IPS-15b (cell line): ENCODE results near the gene HEXD.

Experiments
- H3K27me3 ChIP-seq: one replicate; pipeline ENCODE4 v1.6.1; 2013; ENCODE audit warnings: low read length; ENCODE audit not compliant: control insufficient read depth, insufficient read depth
- H3K36me3 ChIP-seq: one replicate; pipeline ENCODE4 v1.6.1; 2013; ENCODE audit warnings: low read length; ENCODE audit not compliant: control insufficient read depth, insufficient read depth
- H3K4me1 ChIP-seq: one replicate; pipeline ENCODE4 v1.6.1; 2013; ENCODE audit warnings: mild to moderate bottlenecking, low read length; ENCODE audit not compliant: control insufficient read depth, insufficient read depth
- H3K4me3 ChIP-seq: one replicate; pipeline ENCODE4 v1.5.1; 2013; ENCODE audit warnings: low read depth, low read length
- H3K9ac ChIP-seq: one replicate; pipeline ENCODE4 v1.6.1; 2013; ENCODE audit warnings: low read depth, mild to moderate bottlenecking, low read length
- H3K9me3 ChIP-seq: one replicate; pipeline ENCODE4 v1.6.1; 2013; ENCODE audit warnings: mild to moderate bottlenecking, low read length; ENCODE audit not compliant: control insufficient read depth, insufficient read depth

Gene HEXD

GRCh38 chr17:82385559-82386254 lies 32.4 kb upstream of the HEXD start:
- peaks cover 6% of the 10 kb centered on the region for H3K36me3 ChIP-seq
- H3K9me3 ChIP-seq, result no peaks in the 10 kb centered on the region
- H3K9ac ChIP-seq, result no peak overlapping the region
- no peaks in the 10 kb centered on the region for H3K27me3 ChIP-seq
- H3K4me3 ChIP-seq, result no peak overlapping the region
- no peaks in the 10 kb centered on the region for H3K4me1 ChIP-seq

- Histone ChIP-seq H3K4me3 (no peak overlapping the region), H3K4me1 (no peaks in the 10 kb centered on the region), H3K36me3 (peaks cover 6% of the 10 kb centered on the region), H3K27me3 (no peaks in the 10 kb centered on the region), H3K9ac (no peak overlapping the region), H3K9me3 (no peaks in the 10 kb centered on the region)
These were observed 31.8 kb upstream of the HEXD start for GRCh38 chr17:82386255-82386831.

- no peak overlapping the region for H3K4me3 ChIP-seq
- no peaks in the 10 kb centered on the region for H3K27me3 ChIP-seq
- peaks cover 8% of the 10 kb centered on the region for H3K36me3 ChIP-seq
- no peak overlapping the region for H3K9ac ChIP-seq
- H3K9me3 ChIP-seq, result no peaks in the 10 kb centered on the region
- H3K4me1 ChIP-seq, result no peaks in the 10 kb centered on the region
These were observed 31.1 kb upstream of the HEXD start for GRCh38 chr17:82386881-82387704.

- no peak overlapping the region for H3K4me3 ChIP-seq
- no peaks in the 10 kb centered on the region for H3K4me1 ChIP-seq
- H3K9me3 ChIP-seq, result no peaks in the 10 kb centered on the region
- no peaks in the 10 kb centered on the region for H3K27me3 ChIP-seq
- no peak overlapping the region for H3K9ac ChIP-seq
- H3K36me3 ChIP-seq, result peaks cover 8% of the 10 kb centered on the region
These were observed 30.4 kb upstream of the HEXD start for GRCh38 chr17:82387705-82388106.

DNA sequence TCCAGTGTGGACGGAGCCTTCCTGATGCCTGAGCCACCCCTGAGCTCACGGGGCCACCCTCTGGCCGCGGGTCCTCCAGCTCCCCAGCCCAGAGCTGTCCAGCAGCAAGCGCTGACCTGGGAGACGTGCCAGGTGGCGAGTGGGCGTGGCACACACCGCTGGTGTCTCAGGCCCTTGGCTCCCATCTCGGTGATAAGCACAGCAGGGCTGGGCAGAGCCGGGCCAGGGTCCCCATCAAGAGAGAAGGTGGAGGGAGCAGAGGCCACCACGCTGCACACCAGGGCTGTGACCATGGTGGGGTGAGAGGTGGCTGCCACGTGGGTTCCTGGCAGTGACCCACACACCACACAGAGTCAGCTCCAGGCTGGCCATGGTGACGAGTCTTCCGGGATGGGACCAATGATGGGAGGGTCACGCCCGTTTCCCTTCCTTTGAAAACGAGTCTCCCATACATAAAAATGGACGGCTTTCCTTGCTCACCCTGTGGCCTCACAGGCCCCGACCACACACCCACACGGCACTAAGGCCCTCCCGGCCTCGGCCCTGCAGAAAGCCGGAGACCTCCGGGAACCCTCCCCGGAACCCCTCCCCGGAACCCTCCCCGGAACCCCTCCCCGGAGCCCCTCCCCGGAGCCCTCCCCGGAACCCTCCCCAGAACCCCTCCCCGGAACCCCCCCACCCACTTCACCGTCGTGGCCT lies 29.8 kb upstream of the HEXD start:
- no peaks in the 10 kb centered on the region for H3K9me3 ChIP-seq
- H3K4me3 ChIP-seq, result no peak overlapping the region
- H3K27me3 ChIP-seq, result no peaks in the 10 kb centered on the region
- H3K36me3 ChIP-seq, result peaks cover 15% of the 10 kb centered on the region
- H3K4me1 ChIP-seq, result no peaks in the 10 kb centered on the region
- no peak overlapping the region for H3K9ac ChIP-seq

DNA sequence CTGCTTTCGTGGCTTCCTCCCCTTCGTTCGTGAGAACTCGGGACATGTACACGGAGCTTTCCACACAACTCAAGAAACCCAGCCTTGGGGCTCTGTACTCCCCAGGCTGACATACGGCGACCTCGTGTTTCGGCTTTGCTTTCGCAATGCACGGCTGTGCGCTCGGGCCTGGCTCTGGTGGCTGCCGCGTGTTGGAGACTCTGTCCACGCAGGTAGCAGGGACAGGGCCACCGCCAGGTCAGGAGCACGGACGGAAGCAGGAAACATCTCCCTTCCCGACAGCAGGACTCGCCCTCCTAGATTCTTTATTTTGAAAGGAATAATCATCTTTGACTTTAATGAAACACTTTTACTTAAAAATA lies 29.2 kb upstream of the HEXD start:
- Histone ChIP-seq H3K36me3 (peaks cover 16% of the 10 kb centered on the region), H3K9ac (no peak overlapping the region), H3K27me3 (no peaks in the 10 kb centered on the region), H3K4me3 (no peak overlapping the region), H3K9me3 (no peaks in the 10 kb centered on the region), H3K4me1 (no peaks in the 10 kb centered on the region)

DNA sequence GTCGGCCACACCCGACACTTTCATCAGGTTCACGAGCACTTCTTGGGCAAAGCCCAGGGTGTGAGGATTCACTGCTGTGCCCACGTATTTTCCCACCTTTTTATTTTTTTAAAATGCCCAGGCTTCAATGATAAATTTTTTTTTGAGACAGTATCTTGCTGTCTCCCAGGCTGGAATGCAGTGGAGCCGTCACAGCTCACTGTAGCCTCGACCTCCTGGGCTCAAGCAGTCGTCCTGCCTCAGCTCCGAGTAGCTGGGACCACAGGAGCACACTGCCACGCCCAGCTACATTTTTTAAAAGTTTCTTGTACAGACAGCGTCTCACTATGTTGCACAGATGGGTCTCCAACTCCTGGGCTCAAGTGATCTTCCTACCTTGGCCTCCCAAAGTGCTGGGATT lies 28.8 kb upstream of the HEXD start:
- Histone ChIP-seq H3K4me3 (no peak overlapping the region), H3K9me3 (no peaks in the 10 kb centered on the region), H3K36me3 (peaks cover 16% of the 10 kb centered on the region), H3K4me1 (no peaks in the 10 kb centered on the region), H3K9ac (no peak overlapping the region), H3K27me3 (no peaks in the 10 kb centered on the region)

DNA sequence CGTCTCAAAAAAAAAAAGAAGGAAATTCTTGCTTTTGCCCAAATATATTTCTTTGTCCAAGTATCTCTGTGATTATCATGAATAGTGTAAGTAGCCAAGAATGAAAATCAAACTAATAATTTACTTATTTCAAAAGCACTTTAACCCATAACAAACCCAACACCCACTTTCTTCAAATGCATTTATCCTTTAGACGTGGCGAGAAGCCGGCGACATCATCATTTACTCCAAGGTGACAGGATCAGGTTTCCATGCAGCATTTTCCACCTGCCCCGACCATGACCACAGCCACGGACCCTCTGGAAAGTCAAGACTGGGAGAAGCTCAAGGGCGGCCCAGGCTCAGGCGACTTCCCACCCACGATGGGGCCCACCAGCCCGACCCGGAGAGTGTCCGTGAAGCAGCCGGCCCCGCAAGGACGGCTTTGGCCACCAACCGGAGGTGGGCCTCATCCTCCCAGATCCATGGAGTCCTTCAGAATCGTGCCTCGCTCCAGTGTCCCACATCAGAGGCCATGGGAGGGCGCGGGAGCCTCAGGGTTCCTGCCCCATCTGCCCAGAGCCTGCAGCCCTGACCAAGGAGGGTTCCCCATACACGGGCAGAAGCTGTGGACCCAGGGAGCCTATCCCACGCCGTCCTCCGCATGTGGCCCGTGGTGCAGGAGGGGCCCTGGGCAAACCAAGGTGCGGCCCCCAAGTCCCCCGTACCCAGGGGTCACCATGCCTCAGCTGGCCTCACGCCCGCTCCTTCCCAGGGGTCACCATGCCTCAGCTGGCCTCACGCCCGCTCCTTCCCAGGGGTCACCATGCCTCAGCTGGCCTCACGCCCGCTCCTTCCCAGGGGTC lies 27.9 kb upstream of the HEXD start:
- no peaks in the 10 kb centered on the region for H3K27me3 ChIP-seq
- H3K4me1 ChIP-seq, result no peaks in the 10 kb centered on the region
- H3K4me3 ChIP-seq, result no peak overlapping the region
- no peak overlapping the region for H3K9ac ChIP-seq
- H3K36me3 ChIP-seq, result peaks cover 16% of the 10 kb centered on the region
- no peaks in the 10 kb centered on the region for H3K9me3 ChIP-seq

DNA sequence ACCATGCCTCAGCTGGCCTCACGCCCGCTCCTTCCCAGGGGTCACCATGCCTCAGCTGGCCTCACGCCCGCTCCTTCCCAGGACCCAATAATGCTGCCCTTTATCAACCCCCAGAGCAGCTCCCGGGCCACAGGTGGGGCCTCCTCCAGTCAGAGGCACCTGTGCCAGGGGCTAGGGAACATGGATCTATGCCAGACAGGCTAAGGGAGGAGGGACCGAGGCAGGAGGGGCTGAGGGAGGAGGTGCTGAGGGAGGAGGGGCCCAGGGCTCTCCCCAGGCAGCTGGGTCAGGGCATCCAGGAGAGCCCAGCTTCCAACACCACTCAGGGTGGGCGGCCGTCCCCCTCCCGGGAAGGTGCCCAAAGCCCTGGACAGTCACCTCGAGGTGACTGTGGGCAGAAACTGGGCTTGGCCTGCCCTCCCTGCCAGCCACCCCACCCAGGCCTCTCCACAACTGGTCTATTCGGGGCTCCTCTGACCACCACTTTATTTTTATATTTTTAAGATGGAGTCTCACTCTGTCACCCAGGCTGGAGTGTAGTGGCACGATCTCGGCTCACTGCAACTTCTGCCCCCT lies 27.2 kb upstream of the HEXD start:
- Histone ChIP-seq H3K9ac (no peak overlapping the region), H3K36me3 (peaks cover 16% of the 10 kb centered on the region), H3K27me3 (no peaks in the 10 kb centered on the region), H3K4me3 (no peak overlapping the region), H3K4me1 (no peaks in the 10 kb centered on the region), H3K9me3 (no peaks in the 10 kb centered on the region)

DNA sequence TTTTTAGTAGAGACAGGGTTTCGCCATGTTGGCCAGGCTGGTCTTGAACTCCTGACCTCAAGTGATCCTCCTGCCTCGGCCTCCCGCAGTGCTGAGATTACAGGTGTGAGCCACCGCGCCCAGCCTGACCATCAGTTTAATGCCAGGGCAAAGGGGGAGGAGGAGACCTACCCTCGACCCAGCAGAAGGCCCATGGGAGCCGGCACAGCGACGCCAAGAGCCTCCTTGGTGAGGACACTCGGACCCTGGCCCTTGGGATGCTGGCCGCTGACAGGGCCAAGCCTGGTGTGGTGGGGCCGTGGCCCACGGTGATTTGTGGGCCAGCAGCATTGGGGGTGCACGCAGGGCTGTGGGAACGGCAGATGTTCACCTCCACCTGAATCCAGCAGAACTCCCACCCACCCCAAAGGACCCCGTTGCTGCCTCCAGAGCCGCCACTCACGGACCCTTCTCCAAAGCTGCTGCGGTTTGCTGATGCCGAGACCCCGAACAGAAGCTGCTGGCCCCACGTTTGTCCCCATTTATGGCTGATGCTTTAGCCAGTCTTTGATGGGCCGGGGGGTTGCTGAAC lies 26.6 kb upstream of the HEXD start:
- Histone ChIP-seq H3K36me3 (peaks cover 16% of the 10 kb centered on the region), H3K9ac (no peak overlapping the region), H3K27me3 (no peaks in the 10 kb centered on the region), H3K9me3 (no peaks in the 10 kb centered on the region), H3K4me1 (no peaks in the 10 kb centered on the region), H3K4me3 (no peak overlapping the region)
